Measurements from ENCODE around the gene SPINK1. TPM values are rescaled to one million over a fixed set of nuclear protein-coding genes. Genes with fewer than 3 reads are reported as not detected.

SPINK1 gene
- total and polyA plus RNA-seq, 2 of the 4 experiments (the other 2 are of a cell fraction), result not detected

GRCh38 chr5:147804334-147804733, 27.1 kb downstream of the SPINK1 start:
- no peak overlapping the region for H3K23ac ChIP-seq (ENCODE audit: low read depth, low read length)
- no peaks in the 10 kb centered on the region for H3K27me3 ChIP-seq (ENCODE audit: control insufficient read depth, insufficient read depth, low read length)
- no peak overlapping the region for H2BK15ac ChIP-seq (ENCODE audit: low read depth, low read length)
- H4K5ac ChIP-seq (ENCODE audit: low read depth, low read length), result no peak overlapping the region
- no peak overlapping the region for H2BK20ac ChIP-seq (ENCODE audit: low read depth, low read length)
- no peak overlapping the region for H3K4me2 ChIP-seq (ENCODE audit: low read depth, low read length)
- no peak overlapping the region for H3K27ac ChIP-seq (ENCODE audit: insufficient read depth, low read length)
- no peak for TF ChIP-seq NFE2L2 (IDR thresholded peaks at IDR 0.05; ENCODE audit: low read depth, low read length)
- TF ChIP-seq MAZ (IDR thresholded peaks at IDR 0.05; ENCODE audit: borderline replicate concordance, low read depth, low read length), result no peak
- TF ChIP-seq CHD1 (IDR thresholded peaks at IDR 0.05; ENCODE audit: low read depth, low read length), result no peak
- no peak for TF ChIP-seq CTCF (conservative IDR thresholded peaks at IDR 0.05; ENCODE audit: low read depth, low read length)
- TF ChIP-seq MAFK (IDR thresholded peaks at IDR 0.05; ENCODE audit: low read depth, low read length), result no peak
- no peak for TF ChIP-seq MXI1 (IDR thresholded peaks at IDR 0.05; ENCODE audit: borderline replicate concordance, low read depth, low read length)
- TF ChIP-seq RCOR1 (IDR thresholded peaks at IDR 0.05; ENCODE audit: insufficient replicate concordance, low read length), result no peak
- no peak for TF ChIP-seq USF2 (IDR thresholded peaks at IDR 0.05; ENCODE audit: low read depth, low read length)
- TF ChIP-seq RFX5 (IDR thresholded peaks at IDR 0.05; ENCODE audit: low read depth, low read length), result no peak
- TF ChIP-seq POLR2A (IDR thresholded peaks at IDR 0.05; ENCODE audit: low read depth, low read length), result no peak
- TF ChIP-seq BHLHE40 (IDR thresholded peaks at IDR 0.05; ENCODE audit: low read depth, low read length), result no peak
- no peak for TF ChIP-seq ELK1 (IDR thresholded peaks at IDR 0.05; ENCODE audit: borderline replicate concordance, low read depth, low read length)
- no peak for TF ChIP-seq FOS (IDR thresholded peaks at IDR 0.05; ENCODE audit: low read depth, low read length)
- TF ChIP-seq RAD21 (IDR thresholded peaks at IDR 0.05; ENCODE audit: low read length), result no peak
- TF ChIP-seq SMC3 (IDR thresholded peaks at IDR 0.05; ENCODE audit: low read depth, low read length), result no peak
- TF ChIP-seq CEBPB (IDR thresholded peaks at IDR 0.05; ENCODE audit: low read depth, low read length), result no peak
- no peaks in the 10 kb centered on the region for H3K4me1 ChIP-seq (ENCODE audit: control insufficient read depth, insufficient read depth, low read length)
- no TSS peak for BruUV-seq (replicated peaks)
- H4K91ac ChIP-seq (ENCODE audit: insufficient read depth, low read depth, low read length), result no peak overlapping the region
- no peaks in the 10 kb centered on the region for H3K9me3 ChIP-seq (ENCODE audit: control insufficient read depth, insufficient read depth, low read length)
- H3K79me1 ChIP-seq (ENCODE audit: low read depth in 1 of 2, low read length in 2 of 2), result no peaks in the 10 kb centered on the region
- dilution Hi-C loops (cut with HindIII; ENCODE audit: low sequenced_read_pairs, unreplicated experiment), result no loop called here
- H3K4ac ChIP-seq (ENCODE audit: low read depth, low read length), result no peak overlapping the region
- H3K36me3 ChIP-seq (ENCODE audit: control insufficient read depth, insufficient read depth, low read length), result no peaks in the 10 kb centered on the region
- H4K20me1 ChIP-seq (ENCODE audit: insufficient read depth, low read length), result no peaks in the 10 kb centered on the region
- no peak overlapping the region for H4K8ac ChIP-seq (ENCODE audit: low read depth in 2 of 2, low read length in 2 of 2)
- H3K9me1 ChIP-seq (ENCODE audit: insufficient read depth, low read length), result no peaks in the 10 kb centered on the region
- H3K9ac ChIP-seq (ENCODE audit: low read depth, low read length), result no peak overlapping the region
- no peak overlapping the region for H2BK120ac ChIP-seq (ENCODE audit: low read depth, low read length)
- POLR2A ChIA-PET (ENCODE audit: unreplicated experiment), result no interaction called here
- H3K56ac ChIP-seq (ENCODE audit: extremely low read depth, insufficient read depth, low read length), result no peak overlapping the region
- ATAC-seq (ENCODE audit: low read depth) (no peak), DNase-seq (no peak)
- WGBS, 2 experiments (ENCODE audit: extremely low coverage in 2 of 2, insufficient read length in 1 of 2), result 0% methylated on average over 1 of the region's 3 CpGs; no CpG with 5 or more reads in 1 of the 2 experiments
- H2AK9ac ChIP-seq (replicated peaks; ENCODE audit: low read depth, low read length, poor library complexity), result no peak overlapping the region
- in situ Hi-C loops (cut with MboI; ENCODE audit: low sequenced_read_pairs), result no loop called here
- no peak overlapping the region for H2AK5ac ChIP-seq (ENCODE audit: low read depth, low read length)
- intact Hi-C loops (cut with micrococcal nuclease), result no loop called here
- H3K4me3 ChIP-seq (ENCODE audit: insufficient read depth, low read depth, low read length), result no peak overlapping the region
- H3K18ac ChIP-seq (ENCODE audit: low read depth, low read length), result no peak overlapping the region
- no peak overlapping the region for H2BK5ac ChIP-seq (ENCODE audit: low read depth, low read length, poor library complexity, severe bottlenecking)
- H2AFZ ChIP-seq (replicated peaks; ENCODE audit: low read length, poor library complexity), result no peak overlapping the region
- no peak overlapping the region for H3K14ac ChIP-seq (replicated peaks; ENCODE audit: low read depth, low read length)
- CTCF ChIA-PET, result no interaction called here
